ENCODE results near the gene KSR2.

KSR2 gene

GRCh38 chr12:117501076-117501869 lies 467.5 kb downstream of the KSR2 start:
- TF ChIP-seq CTCF (IDR thresholded peaks at IDR 0.05): no peak

- TF ChIP-seq CTCF (IDR thresholded peaks at IDR 0.05): no peak
Observed at GRCh38 chr12:117499759-117500485, 468.9 kb downstream of the KSR2 start.

- TF ChIP-seq CTCF (IDR thresholded peaks at IDR 0.05): no peak
Observed at GRCh38 chr12:117498880-117499279, 469.9 kb downstream of the KSR2 start.

- TF ChIP-seq CTCF (IDR thresholded peaks at IDR 0.05): no peak
Observed at GRCh38 chr12:117498256-117498655, 470.5 kb downstream of the KSR2 start.

DNA sequence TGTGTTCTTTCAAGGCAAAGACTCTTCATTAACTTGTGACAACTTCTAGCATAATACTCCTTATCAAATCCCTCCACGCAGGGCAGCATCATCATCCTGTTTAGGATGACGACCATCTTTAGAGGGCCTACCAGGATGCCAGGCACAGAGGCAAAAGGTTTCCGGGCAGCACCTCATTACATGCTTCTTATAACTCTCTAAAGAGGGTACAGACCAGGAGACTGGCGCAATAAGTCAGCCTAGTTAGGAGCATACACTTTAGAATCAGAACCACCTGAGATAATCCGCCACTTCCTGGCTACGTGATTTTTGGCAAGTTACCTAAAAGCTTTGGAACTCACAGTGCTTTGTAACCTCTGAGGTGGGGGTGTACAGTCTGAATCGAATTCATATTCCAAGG lies 471.4 kb downstream of the KSR2 start:
- no peak for TF ChIP-seq CTCF (IDR thresholded peaks at IDR 0.05)

- no peak for TF ChIP-seq CTCF (IDR thresholded peaks at IDR 0.05)
Observed at GRCh38 chr12:117494833-117495655, 473.7 kb downstream of the KSR2 start.

- TF ChIP-seq CTCF (IDR thresholded peaks at IDR 0.05): no peak
Observed at GRCh38 chr12:117491711-117492110, 477.1 kb downstream of the KSR2 start.
